ENCODE results near the gene VPS18.

DNA sequence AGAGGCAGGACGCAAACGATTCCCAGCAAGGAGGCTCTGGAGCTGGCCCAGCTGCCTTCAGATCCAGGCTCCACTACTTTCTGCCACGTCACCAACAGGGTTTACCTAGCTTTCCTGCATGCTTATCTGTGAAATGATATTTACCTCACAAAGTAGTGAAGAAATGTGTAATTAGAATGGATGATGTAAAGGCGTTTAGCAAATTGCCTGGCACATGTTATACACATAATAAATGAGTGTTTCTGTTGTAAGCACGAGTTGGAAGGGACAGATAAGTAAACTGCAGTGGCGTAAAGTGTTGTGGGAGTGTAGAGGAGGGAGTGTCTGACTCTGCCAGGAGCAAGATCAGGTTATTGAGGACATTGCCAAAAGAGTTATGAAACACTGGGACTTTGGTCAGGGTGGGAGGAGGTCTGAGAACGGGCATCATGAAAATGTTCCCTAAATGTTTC lies 55.5 kb downstream of the VPS18 start:
- TF ChIP-seq, protein P1, sequence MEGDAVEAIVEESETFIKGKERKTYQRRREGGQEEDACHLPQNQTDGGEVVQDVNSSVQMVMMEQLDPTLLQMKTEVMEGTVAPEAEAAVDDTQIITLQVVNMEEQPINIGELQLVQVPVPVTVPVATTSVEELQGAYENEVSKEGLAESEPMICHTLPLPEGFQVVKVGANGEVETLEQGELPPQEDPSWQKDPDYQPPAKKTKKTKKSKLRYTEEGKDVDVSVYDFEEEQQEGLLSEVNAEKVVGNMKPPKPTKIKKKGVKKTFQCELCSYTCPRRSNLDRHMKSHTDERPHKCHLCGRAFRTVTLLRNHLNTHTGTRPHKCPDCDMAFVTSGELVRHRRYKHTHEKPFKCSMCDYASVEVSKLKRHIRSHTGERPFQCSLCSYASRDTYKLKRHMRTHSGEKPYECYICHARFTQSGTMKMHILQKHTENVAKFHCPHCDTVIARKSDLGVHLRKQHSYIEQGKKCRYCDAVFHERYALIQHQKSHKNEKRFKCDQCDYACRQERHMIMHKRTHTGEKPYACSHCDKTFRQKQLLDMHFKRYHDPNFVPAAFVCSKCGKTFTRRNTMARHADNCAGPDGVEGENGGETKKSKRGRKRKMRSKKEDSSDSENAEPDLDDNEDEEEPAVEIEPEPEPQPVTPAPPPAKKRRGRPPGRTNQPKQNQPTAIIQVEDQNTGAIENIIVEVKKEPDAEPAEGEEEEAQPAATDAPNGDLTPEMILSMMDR (IDR thresholded peaks at IDR 0.05; ENCODE audit: low read length), result no peak
- TF ChIP-seq EZH2 (IDR thresholded peaks at IDR 0.05; ENCODE audit: borderline replicate concordance, low read length), result no peak
